ENCODE measurements around the gene ATG10. TPM values are rescaled to one million over a fixed set of nuclear protein-coding genes. Genes with fewer than 3 reads are reported as not detected.

Gene ATG10
- total RNA-seq, 4 donors from 2014 or later: 8.5 to 15.2 (median 11.6) TPM

- Histone ChIP-seq H3K27ac (no peak overlapping the region), H3K4me3 (replicated peaks in 1 of 3) (no peak overlapping the region), H3K27me3 (no peaks in the 10 kb centered on the region), H3K4me1 (no peaks in the 10 kb centered on the region), H3K36me3 (no peaks in the 10 kb centered on the region), H3K9me3 (no peaks in the 10 kb centered on the region)
- TF ChIP-seq POLR2A (IDR thresholded peaks at IDR 0.05) (no peak), CTCF (IDR thresholded peaks at IDR 0.05) (no peak)
- DNase-seq: no peak
- intact Hi-C loops (cut with DNase I): no loop called here
Measured at GRCh38 chr5:82149434-82149833, 177.6 kb downstream of the ATG10 start.

GRCh38 chr5:82150559-82150958 is 178.7 kb downstream of the ATG10 start:
- intact Hi-C loops (cut with DNase I): no loop called here
- Histone ChIP-seq H3K36me3 (no peaks in the 10 kb centered on the region), H3K27ac (no peak overlapping the region), H3K27me3 (no peaks in the 10 kb centered on the region), H3K4me1 (no peaks in the 10 kb centered on the region), H3K4me3 (replicated peaks in 1 of 3) (no peak overlapping the region), H3K9me3 (no peaks in the 10 kb centered on the region)
- no peak for DNase-seq
- 94% methylated on average over 3 of the region's 3 CpGs for WGBS, 2 donors
- TF ChIP-seq CTCF (IDR thresholded peaks at IDR 0.05) (no peak), POLR2A (IDR thresholded peaks at IDR 0.05) (no peak)

GRCh38 chr5:82151204-82151603 is 179.4 kb downstream of the ATG10 start:
- intact Hi-C loops (cut with DNase I): no loop called here
- H3K4me1 ChIP-seq: no peaks in the 10 kb centered on the region
- no peak for DNase-seq
- no peaks in the 10 kb centered on the region for H3K36me3 ChIP-seq
- H3K27me3 ChIP-seq: no peaks in the 10 kb centered on the region
- H3K9me3 ChIP-seq: no peaks in the 10 kb centered on the region
- no peak for TF ChIP-seq POLR2A (IDR thresholded peaks at IDR 0.05)
- TF ChIP-seq CTCF (IDR thresholded peaks at IDR 0.05): no peak
- 88 to 100% methylated on average over 1 of the region's 1 CpG for WGBS, 2 donors
- no peak overlapping the region for H3K4me3 ChIP-seq (replicated peaks in 1 of 3)
- no peak overlapping the region for H3K27ac ChIP-seq

- 90 to 91% methylated on average over 1 of the region's 1 CpG for WGBS, 2 donors
- Histone ChIP-seq H3K9me3 (no peaks in the 10 kb centered on the region), H3K4me3 (replicated peaks in 1 of 3) (no peak overlapping the region), H3K36me3 (no peaks in the 10 kb centered on the region), H3K27ac (no peak overlapping the region), H3K4me1 (no peaks in the 10 kb centered on the region), H3K27me3 (no peaks in the 10 kb centered on the region)
- intact Hi-C loops (cut with DNase I): no loop called here
- DNase-seq: no peak
- TF ChIP-seq POLR2A (IDR thresholded peaks at IDR 0.05) (no peak), CTCF (IDR thresholded peaks at IDR 0.05) (no peak)
Measured at GRCh38 chr5:82151662-82152061, 179.8 kb downstream of the ATG10 start.

- TF ChIP-seq CTCF (IDR thresholded peaks at IDR 0.05): no peak
- no peak for TF ChIP-seq POLR2A (IDR thresholded peaks at IDR 0.05)
- intact Hi-C loops (cut with DNase I): no loop called here
- Histone ChIP-seq H3K27ac (no peak overlapping the region), H3K9me3 (no peaks in the 10 kb centered on the region), H3K27me3 (no peaks in the 10 kb centered on the region), H3K36me3 (no peaks in the 10 kb centered on the region), H3K4me1 (no peaks in the 10 kb centered on the region), H3K4me3 (replicated peaks in 1 of 3) (no peak overlapping the region)
- no peak for DNase-seq
- WGBS, 2 donors: 90 to 91% methylated on average over 4 of the region's 4 CpGs
Measured at GRCh38 chr5:82152978-82153481, 181.2 kb downstream of the ATG10 start.

Measured in thyroid gland (tissue), 4 donors.